ENCODE data around the gene DZIP1L.
"Not testable (repeated sequence)": the region's sequence is repeated elsewhere in the genome, so short reads cannot be mapped to it uniquely, and the experiment has no call there.

The DZIP1L gene

GRCh38 chr3:138114431-138114918, 933 bp downstream of the DZIP1L start:
- in situ Hi-C loops (cut with MboI; ENCODE audit: low sequenced_read_pairs) = no loop called here

GRCh38 chr3:138113326-138113725, 2.1 kb downstream of the DZIP1L start:
- in situ Hi-C loops (cut with MboI; ENCODE audit: low sequenced_read_pairs) = no loop called here

- in situ Hi-C loops (cut with MboI; ENCODE audit: low sequenced_read_pairs) = no loop called here
Observed at GRCh38 chr3:138112362-138112761, 3.0 kb downstream of the DZIP1L start.

GRCh38 chr3:138105598-138105997, 9.8 kb downstream of the DZIP1L start:
- in situ Hi-C loops (cut with MboI; ENCODE audit: low sequenced_read_pairs) = no loop called here

GRCh38 chr3:138103466-138103865, 11.9 kb downstream of the DZIP1L start:
- in situ Hi-C loops (cut with MboI; ENCODE audit: low sequenced_read_pairs) = no loop called here

- in situ Hi-C loops (cut with MboI; ENCODE audit: low sequenced_read_pairs) = not testable (repeated sequence)
Observed at GRCh38 chr3:138101351-138101940, 14.0 kb downstream of the DZIP1L start.

GRCh38 chr3:138099417-138099816, 16.0 kb downstream of the DZIP1L start:
- in situ Hi-C loops (cut with MboI; ENCODE audit: low sequenced_read_pairs) = no loop called here

- in situ Hi-C loops (cut with MboI; ENCODE audit: low sequenced_read_pairs) = no loop called here
Observed at GRCh38 chr3:138097192-138098172, 17.9 kb downstream of the DZIP1L start.

GRCh38 chr3:138093721-138094120, 21.7 kb downstream of the DZIP1L start:
- in situ Hi-C loops (cut with MboI; ENCODE audit: low sequenced_read_pairs) = no loop called here

GRCh38 chr3:138092023-138092422, 23.4 kb downstream of the DZIP1L start:
- in situ Hi-C loops (cut with MboI; ENCODE audit: low sequenced_read_pairs) = no loop called here

- in situ Hi-C loops (cut with MboI; ENCODE audit: low sequenced_read_pairs) = no loop called here
Observed at GRCh38 chr3:138089091-138089490, 26.3 kb downstream of the DZIP1L start.

GRCh38 chr3:138085745-138086144, 29.7 kb downstream of the DZIP1L start:
- in situ Hi-C loops (cut with MboI; ENCODE audit: low sequenced_read_pairs) = not testable (repeated sequence)

- in situ Hi-C loops (cut with MboI; ENCODE audit: low sequenced_read_pairs) = no loop called here
Observed at GRCh38 chr3:138084196-138084595, 31.2 kb downstream of the DZIP1L start.

- in situ Hi-C loops (cut with MboI; ENCODE audit: low sequenced_read_pairs) = no loop called here
Observed at GRCh38 chr3:138082992-138083386, 32.4 kb downstream of the DZIP1L start.

GRCh38 chr3:138082085-138082991, 33.1 kb downstream of the DZIP1L start:
- in situ Hi-C loops (cut with MboI; ENCODE audit: low sequenced_read_pairs) = no loop called here

GRCh38 chr3:138081371-138082084, 33.9 kb downstream of the DZIP1L start:
- in situ Hi-C loops (cut with MboI; ENCODE audit: low sequenced_read_pairs) = no loop called here

- in situ Hi-C loops (cut with MboI; ENCODE audit: low sequenced_read_pairs) = no loop called here
Observed at GRCh38 chr3:138079901-138080300, 35.5 kb downstream of the DZIP1L start.

GRCh38 chr3:138078901-138079344, 36.5 kb downstream of the DZIP1L start:
- in situ Hi-C loops (cut with MboI; ENCODE audit: low sequenced_read_pairs) = no loop called here

GRCh38 chr3:138078096-138078495, 37.3 kb downstream of the DZIP1L start:
- in situ Hi-C loops (cut with MboI; ENCODE audit: low sequenced_read_pairs) = no loop called here

GRCh38 chr3:138072796-138073195, 42.6 kb downstream of the DZIP1L start:
- in situ Hi-C loops (cut with MboI; ENCODE audit: low sequenced_read_pairs) = no loop called here
